Muscle layer of duodenum (tissue), 2 donors: ENCODE data around the gene KCNN3.

Experiments used
- H3K27ac ChIP-seq: one replicate; pipeline ENCODE4 v1.7.0; 2013; ENCODE audit warnings: mild to moderate bottlenecking, low read length
- H3K27me3 ChIP-seq: one replicate; pipeline ENCODE4 v1.7.0; 2013; ENCODE audit warnings: low read depth, mild to moderate bottlenecking, control low read depth, low read length
- H3K36me3 ChIP-seq, 2 donors: one replicate each; pipeline ENCODE4 v1.7.0; 2013; ENCODE audit warnings: low read length in 2 of 2, control low read depth in 1 of 2, mild to moderate bottlenecking in 1 of 2; ENCODE audit not compliant: insufficient read depth in 2 of 2, control insufficient read depth in 1 of 2
- H3K4me1 ChIP-seq, 2 donors: one replicate each; pipeline ENCODE4 v1.7.0; 2013; ENCODE audit warnings: low read length in 2 of 2, mild to moderate bottlenecking in 2 of 2, control low read depth in 1 of 2, moderate library complexity in 1 of 2; ENCODE audit not compliant: insufficient read depth in 2 of 2, control insufficient read depth in 1 of 2
- H3K4me3 ChIP-seq, 2 donors: one replicate each; pipeline ENCODE4 v1.7.0; 2013; ENCODE audit warnings: low read length in 2 of 2, low read depth in 1 of 2, mild to moderate bottlenecking in 1 of 2
- H3K9me3 ChIP-seq, 2 donors: one replicate each; pipeline ENCODE4 v1.7.0; 2013; ENCODE audit warnings: low read length in 2 of 2, control low read depth in 1 of 2, mild to moderate bottlenecking in 1 of 2; ENCODE audit not compliant: control insufficient read depth in 1 of 2
- donor health status: healthy.

KCNN3 gene

GRCh38 chr1:154846565-154847442 lies 23.3 kb downstream of the KCNN3 start:
- Histone ChIP-seq H3K27ac (no peak overlapping the region), H3K36me3 (no peaks in the 10 kb centered on the region), H3K27me3 (no peaks in the 10 kb centered on the region), H3K4me1 (peaks cover 6 to 42% of the 10 kb centered on the region in 2 donors), H3K9me3 (no peaks in the 10 kb centered on the region), H3K4me3 (peak overlapping the region in 1 of 2 donors; percentile 3)

- Histone ChIP-seq H3K4me3 (no peak overlapping the region), H3K36me3 (no peaks in the 10 kb centered on the region), H3K27me3 (no peaks in the 10 kb centered on the region), H3K9me3 (no peaks in the 10 kb centered on the region), H3K27ac (no peak overlapping the region), H3K4me1 (peaks cover 6 to 45% of the 10 kb centered on the region in 2 donors)
Observed at GRCh38 chr1:154845879-154846278, 24.2 kb downstream of the KCNN3 start.

- Histone ChIP-seq H3K4me3 (no peak overlapping the region), H3K27ac (no peak overlapping the region), H3K27me3 (no peaks in the 10 kb centered on the region), H3K36me3 (no peaks in the 10 kb centered on the region), H3K4me1 (peaks cover 6 to 52% of the 10 kb centered on the region in 2 donors), H3K9me3 (no peaks in the 10 kb centered on the region)
Observed at GRCh38 chr1:154845174-154845573, 24.9 kb downstream of the KCNN3 start.

GRCh38 chr1:154844297-154844681 lies 25.8 kb downstream of the KCNN3 start:
- no peaks in the 10 kb centered on the region for H3K36me3 ChIP-seq
- no peak overlapping the region for H3K4me3 ChIP-seq
- H3K4me1 ChIP-seq = peaks cover 6 to 61% of the 10 kb centered on the region in 2 donors
- H3K27ac ChIP-seq = no peak overlapping the region
- no peaks in the 10 kb centered on the region for H3K9me3 ChIP-seq
- no peaks in the 10 kb centered on the region for H3K27me3 ChIP-seq

GRCh38 chr1:154843636-154844296 lies 26.3 kb downstream of the KCNN3 start:
- no peaks in the 10 kb centered on the region for H3K9me3 ChIP-seq
- peaks cover 6 to 57% of the 10 kb centered on the region in 2 donors for H3K4me1 ChIP-seq
- H3K36me3 ChIP-seq = no peaks in the 10 kb centered on the region
- no peaks in the 10 kb centered on the region for H3K27me3 ChIP-seq
- H3K27ac ChIP-seq = no peak overlapping the region
- no peak overlapping the region for H3K4me3 ChIP-seq

- Histone ChIP-seq H3K9me3 (no peaks in the 10 kb centered on the region), H3K4me1 (peaks cover under 1 to 46% of the 10 kb centered on the region in 2 donors), H3K27ac (no peak overlapping the region), H3K36me3 (no peaks in the 10 kb centered on the region), H3K27me3 (no peaks in the 10 kb centered on the region), H3K4me3 (no peak overlapping the region)
Observed at GRCh38 chr1:154842635-154843034, 27.4 kb downstream of the KCNN3 start.

GRCh38 chr1:154841384-154841783 lies 28.7 kb downstream of the KCNN3 start:
- Histone ChIP-seq H3K27ac (no peak overlapping the region), H3K36me3 (no peaks in the 10 kb centered on the region), H3K4me3 (no peak overlapping the region), H3K27me3 (no peaks in the 10 kb centered on the region), H3K9me3 (no peaks in the 10 kb centered on the region), H3K4me1 (peaks cover 0 to 45% of the 10 kb centered on the region in 2 donors)

GRCh38 chr1:154840269-154841176 lies 29.6 kb downstream of the KCNN3 start:
- Histone ChIP-seq H3K4me3 (no peak overlapping the region), H3K27ac (no peak overlapping the region), H3K4me1 (peaks cover 6 to 43% of the 10 kb centered on the region in 2 donors), H3K9me3 (no peaks in the 10 kb centered on the region), H3K27me3 (no peaks in the 10 kb centered on the region), H3K36me3 (no peaks in the 10 kb centered on the region)

GRCh38 chr1:154839691-154840090 lies 30.4 kb downstream of the KCNN3 start:
- no peaks in the 10 kb centered on the region for H3K9me3 ChIP-seq
- no peak overlapping the region for H3K4me3 ChIP-seq
- no peaks in the 10 kb centered on the region for H3K27me3 ChIP-seq
- no peak overlapping the region for H3K27ac ChIP-seq
- no peaks in the 10 kb centered on the region for H3K36me3 ChIP-seq
- H3K4me1 ChIP-seq = peaks cover 9 to 50% of the 10 kb centered on the region in 2 donors

GRCh38 chr1:154838988-154839387 lies 31.1 kb downstream of the KCNN3 start:
- no peaks in the 10 kb centered on the region for H3K27me3 ChIP-seq
- no peaks in the 10 kb centered on the region for H3K36me3 ChIP-seq
- H3K27ac ChIP-seq = peak overlapping the region; percentile 4
- no peaks in the 10 kb centered on the region for H3K9me3 ChIP-seq
- no peak overlapping the region for H3K4me3 ChIP-seq
- H3K4me1 ChIP-seq = peaks cover 9 to 55% of the 10 kb centered on the region in 2 donors

- no peaks in the 10 kb centered on the region for H3K9me3 ChIP-seq
- H3K4me1 ChIP-seq = peaks cover 9 to 57% of the 10 kb centered on the region in 2 donors
- no peak overlapping the region for H3K27ac ChIP-seq
- no peaks in the 10 kb centered on the region for H3K27me3 ChIP-seq
- no peaks in the 10 kb centered on the region for H3K36me3 ChIP-seq
- no peak overlapping the region for H3K4me3 ChIP-seq
Observed at GRCh38 chr1:154838461-154838860, 31.6 kb downstream of the KCNN3 start.
